GM12874 (cell line): ENCODE results near the gene TOR4A.

Experiments
- TF ChIP-seq, protein P1 (sequence below): IDR thresholded peaks from 2 replicates; pipeline ENCODE4 v1.5.1; 2011; ENCODE audit warnings: low read depth, mild to moderate bottlenecking, control low read depth, low read length, moderate library complexity; ENCODE audit not compliant: insufficient read depth

The TOR4A gene

GRCh38 chr9:137294681-137295237 is 17.2 kb downstream of the TOR4A start:
- TF ChIP-seq, protein P1, sequence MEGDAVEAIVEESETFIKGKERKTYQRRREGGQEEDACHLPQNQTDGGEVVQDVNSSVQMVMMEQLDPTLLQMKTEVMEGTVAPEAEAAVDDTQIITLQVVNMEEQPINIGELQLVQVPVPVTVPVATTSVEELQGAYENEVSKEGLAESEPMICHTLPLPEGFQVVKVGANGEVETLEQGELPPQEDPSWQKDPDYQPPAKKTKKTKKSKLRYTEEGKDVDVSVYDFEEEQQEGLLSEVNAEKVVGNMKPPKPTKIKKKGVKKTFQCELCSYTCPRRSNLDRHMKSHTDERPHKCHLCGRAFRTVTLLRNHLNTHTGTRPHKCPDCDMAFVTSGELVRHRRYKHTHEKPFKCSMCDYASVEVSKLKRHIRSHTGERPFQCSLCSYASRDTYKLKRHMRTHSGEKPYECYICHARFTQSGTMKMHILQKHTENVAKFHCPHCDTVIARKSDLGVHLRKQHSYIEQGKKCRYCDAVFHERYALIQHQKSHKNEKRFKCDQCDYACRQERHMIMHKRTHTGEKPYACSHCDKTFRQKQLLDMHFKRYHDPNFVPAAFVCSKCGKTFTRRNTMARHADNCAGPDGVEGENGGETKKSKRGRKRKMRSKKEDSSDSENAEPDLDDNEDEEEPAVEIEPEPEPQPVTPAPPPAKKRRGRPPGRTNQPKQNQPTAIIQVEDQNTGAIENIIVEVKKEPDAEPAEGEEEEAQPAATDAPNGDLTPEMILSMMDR, result no peak

DNA sequence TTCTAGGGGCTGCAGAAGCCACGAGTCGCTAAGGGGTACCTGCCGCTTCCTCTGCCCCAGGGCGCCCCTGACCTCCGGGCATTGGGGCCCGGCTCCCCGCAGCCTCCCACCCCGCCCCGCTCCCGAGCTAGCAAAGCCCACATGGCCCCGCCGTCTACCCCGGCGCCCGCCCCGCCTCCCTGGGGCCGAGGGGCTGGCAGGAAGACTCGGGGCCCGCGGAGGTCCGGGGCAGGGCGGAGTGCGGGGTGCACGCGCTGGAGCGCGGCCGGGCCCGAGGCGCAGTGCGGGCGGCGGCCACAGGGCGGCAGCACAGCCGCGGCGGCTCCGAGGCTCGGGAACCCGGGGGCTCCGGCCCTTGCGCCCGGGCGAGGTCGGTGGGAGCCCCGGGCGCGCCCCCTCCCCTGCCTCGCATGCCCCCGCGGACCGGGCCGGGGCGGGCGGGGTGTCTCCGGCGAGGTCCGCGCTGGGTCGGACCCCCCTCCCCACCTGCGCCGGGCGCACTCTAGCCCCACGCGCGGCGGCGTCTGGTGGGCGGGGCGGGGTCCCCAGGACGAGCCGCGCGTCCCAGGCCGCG is 17.8 kb downstream of the TOR4A start:
- TF ChIP-seq, protein P1, result peak; percentile 84

DNA sequence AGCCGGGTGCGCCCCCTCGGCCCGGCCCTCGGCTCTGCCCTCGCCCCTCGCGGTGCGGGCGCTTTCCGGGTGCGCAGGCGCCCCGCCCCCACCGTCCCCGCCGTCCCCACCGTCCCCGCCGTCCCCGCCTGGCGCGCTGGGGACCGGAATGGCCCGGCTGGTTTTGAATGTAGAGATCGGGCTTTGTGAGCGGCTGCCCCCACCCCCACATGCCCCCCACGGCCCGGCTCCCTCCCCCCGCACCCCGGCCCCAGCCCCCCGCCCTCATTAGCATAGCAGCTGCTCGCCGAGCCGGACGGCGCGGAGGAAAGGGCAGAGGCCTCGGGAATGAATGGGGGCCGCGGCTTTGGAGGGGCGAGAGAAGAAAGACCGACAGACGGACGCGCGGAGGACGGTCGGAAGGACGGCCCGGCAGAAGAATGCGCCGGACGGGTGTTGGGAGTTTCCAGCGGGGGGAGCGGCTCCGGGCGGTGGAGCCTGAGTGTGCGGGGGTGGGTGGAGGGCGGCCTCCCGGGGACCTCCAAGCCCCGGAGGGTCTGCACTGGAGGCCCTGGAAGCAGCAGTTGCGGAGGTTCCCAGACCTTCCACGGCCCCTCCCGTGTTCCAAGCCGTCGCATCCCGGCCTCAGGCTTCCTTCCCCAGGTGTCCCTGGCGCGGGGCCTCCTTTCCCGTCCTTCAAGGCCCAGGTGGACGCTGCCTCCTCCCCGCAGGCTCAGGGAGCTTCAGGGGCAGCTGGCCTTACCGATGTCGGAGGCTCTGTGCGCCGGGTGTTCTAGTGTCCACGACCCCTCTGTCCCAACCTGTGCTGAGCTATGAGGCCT is 18.5 kb downstream of the TOR4A start:
- TF ChIP-seq, protein P1, result no peak

DNA sequence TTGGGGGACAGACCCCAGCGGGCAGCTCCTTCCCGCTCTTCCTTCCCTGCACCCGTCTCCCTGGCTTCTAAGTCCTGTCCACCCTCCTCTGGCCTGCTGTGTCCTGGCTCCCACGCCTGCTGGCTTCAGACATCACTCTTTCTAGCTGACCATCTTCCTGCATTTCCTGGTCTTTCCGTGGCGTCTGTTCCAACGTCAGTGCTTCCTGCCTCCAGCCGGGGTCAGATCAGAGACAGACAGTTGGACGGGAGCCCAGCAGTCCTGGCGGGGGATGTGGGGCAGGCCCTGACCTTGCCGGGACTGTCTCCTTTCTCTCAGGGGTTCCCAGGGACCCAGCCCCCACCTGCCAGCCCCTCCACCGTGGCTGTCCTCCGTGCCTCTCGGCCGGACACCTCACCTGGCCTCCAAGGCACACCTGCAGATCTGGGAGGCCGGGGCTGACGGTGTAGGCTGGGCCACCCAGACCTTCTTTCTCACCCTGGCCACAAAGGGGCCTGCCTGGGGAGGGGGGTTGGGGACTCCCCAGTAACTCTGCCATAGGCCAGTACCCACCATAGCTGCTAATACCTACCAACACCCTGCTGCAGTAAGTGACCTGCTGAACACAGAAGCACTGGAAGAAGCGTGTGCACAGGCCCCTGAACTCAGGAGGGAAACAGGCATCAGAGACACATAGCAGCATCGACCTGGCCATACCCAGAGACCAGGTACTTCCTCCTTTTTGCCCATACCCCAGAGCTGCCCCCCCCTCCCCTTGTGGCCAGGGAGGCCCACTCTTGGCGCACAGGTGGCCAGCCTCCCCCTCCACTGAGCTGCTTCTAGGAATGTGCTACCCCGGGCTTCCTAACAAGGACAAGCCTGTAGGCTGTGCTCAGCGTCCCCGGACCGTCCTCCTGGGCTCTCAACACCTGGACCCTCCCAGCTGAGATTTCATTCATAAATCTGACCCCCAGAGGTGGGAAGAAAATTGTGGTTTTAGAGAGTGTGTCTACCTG is 19.4 kb downstream of the TOR4A start:
- TF ChIP-seq, protein P1, result no peak

- TF ChIP-seq, protein P1, result no peak
Observed at GRCh38 chr9:137297966-137298365, 20.4 kb downstream of the TOR4A start.

GRCh38 chr9:137298401-137299202 is 21.1 kb downstream of the TOR4A start:
- TF ChIP-seq, protein P1, result no peak
